Measurements from ENCODE around the gene CYP4Z1.
"Not testable (repeated sequence)": the region's sequence is repeated elsewhere in the genome, so short reads cannot be mapped to it uniquely, and the experiment has no call there.

The CYP4Z1 gene

DNA sequence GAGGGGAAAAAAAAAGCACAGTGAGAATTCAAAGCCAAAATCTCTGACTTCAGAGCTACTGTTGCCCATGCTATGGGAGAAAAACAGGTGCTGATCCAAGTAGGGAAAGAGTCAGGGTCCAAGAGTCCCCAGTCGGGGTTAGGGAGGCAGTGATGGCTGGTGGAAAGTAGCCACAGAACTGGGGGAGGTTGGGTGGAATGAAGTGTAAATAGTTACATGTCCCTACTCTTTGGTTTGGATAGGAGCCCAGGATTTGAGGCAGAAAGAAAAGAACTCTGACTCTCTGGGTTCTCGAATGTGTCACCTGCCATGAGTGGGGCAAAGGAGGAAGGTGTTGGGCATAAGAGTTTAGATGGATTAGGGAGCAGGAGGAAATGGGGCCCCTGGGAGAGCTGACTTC lies 61.8 kb downstream of the CYP4Z1 start:
- DNase-seq, result not testable (repeated sequence)

DNA sequence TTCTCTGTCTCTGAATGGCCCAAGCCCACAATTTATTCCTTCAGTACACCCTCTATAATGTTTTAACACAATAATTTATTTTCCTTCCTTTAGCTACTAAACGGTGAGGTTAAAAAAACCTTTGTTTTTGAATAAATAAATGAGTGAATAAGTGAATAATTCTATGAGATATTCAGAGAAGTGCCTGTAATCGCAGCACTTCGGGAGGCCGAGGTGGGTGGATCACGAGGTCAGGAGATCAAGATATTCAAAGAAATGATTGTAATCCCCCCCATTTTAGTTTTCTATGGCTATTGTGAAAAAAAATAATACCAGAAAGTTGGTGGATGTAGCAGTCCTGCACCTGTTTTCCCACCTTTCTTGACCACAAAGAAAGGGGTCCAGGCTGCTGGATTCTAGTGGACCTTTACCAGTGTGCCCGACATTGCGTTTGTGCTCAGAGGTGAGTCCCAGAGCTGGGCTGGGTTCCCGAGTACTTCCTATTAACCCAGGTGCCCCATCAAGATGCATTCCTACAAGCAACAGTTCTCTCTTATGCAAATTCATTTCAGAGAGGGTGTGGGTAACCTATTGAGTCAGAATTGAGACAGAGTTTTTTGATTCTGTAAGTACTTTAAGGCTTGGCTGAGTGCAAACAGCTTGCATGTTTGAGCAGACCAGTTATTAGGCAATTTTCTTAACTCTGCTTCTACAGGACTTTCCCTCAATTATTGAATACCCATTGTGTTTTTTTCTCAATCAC lies 62.6 kb downstream of the CYP4Z1 start:
- DNase-seq, result not testable (repeated sequence)

DNA sequence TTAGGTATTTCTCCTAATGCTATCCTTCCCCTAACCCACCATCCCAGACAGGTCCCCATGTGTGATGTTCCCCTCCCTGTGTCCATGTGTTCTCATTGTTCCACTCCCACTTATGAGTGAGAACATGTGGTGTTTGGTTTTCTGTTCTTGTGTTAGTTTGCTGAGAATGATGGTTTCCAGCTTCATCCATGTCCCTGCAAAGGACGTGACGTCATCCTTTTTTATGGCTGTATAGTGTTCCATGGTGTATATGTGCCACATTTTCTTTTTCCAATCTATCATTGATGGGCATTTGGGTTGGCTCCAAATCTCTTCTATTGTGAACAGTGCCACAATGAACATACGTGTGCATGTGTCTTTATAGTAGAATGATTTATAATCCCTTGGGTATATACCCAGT lies 65.6 kb downstream of the CYP4Z1 start:
- not testable (repeated sequence) for DNase-seq

DNA sequence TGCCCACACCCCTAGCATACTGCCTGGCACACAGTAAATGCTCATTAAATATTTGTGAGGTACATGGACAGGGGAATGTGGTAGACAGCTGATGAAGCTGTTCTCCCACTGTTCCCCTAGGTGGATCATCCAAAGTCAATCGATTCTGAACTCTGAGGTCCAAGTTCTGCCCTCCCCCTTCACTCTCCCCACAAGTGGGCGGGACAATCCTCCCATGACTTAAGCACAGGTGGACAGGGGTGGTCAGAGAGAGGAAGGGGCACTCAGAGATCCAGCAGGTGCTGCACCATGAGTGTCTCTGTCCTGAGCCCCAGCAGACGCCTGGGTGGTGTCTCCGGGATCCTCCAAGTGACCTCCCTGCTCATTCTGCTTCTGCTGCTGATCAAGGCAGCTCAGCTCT lies 70.2 kb downstream of the CYP4Z1 start, which contains the start of gene CYP4A22:
TSS of gene CYP4A22 (plus strand) at position 244 of the 400 bp plus-strand sequence. CDS start at position 289, 45 bp downstream.
- no peak for DNase-seq

DNA sequence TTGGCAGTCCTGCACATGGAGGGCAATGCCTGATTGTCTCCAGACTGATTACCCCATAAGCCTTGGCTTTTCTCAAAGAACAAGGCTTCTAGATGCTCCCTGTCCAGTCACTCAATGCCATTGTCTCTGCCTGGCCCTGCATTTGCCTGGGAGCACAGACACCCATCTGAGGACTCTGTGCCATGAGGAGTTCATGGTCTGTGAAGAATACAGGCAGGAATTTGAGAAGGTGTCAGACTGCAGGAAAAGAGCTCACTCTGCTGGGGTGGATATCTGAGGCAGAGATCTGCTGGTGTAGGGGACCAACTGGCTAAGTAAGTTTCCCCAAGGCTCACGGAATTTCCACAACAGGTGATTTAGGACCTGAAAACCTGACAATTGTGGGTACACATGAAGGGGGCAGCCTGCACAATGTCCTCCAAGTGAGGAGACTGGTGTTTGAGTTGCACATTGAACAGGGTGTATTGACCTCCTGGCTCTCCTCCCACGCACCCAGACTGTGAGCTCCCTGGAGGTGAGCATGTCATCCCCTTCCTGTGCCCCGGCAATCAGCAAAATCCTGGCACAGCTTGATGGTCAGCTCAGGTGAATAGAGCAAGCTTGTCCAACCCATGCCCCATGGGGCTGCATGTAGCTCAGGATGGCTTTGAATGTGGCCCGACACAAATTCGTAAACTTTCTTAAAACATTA lies 71.0 kb downstream of the CYP4Z1 start:
- DNase-seq, result no peak

DNA sequence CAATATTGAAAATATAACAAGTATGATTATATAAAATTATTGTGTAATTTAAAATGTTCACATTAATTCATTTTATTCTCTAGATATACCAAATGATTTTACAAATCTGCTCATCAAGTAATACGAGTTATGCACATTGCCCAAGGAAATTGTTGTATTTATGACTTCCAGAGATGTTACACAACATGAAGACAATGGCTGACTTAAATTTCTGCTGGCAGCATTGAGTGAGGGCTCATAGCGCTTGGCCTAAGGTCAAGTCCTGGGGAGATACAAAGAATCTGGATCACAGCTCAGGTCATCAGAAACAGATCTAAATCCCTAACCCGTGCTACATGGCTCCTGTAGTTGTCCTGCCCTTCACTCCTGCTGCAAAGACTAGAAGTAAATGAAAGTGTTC lies 73.3 kb downstream of the CYP4Z1 start:
- DNase-seq, result not testable (repeated sequence)

DNA sequence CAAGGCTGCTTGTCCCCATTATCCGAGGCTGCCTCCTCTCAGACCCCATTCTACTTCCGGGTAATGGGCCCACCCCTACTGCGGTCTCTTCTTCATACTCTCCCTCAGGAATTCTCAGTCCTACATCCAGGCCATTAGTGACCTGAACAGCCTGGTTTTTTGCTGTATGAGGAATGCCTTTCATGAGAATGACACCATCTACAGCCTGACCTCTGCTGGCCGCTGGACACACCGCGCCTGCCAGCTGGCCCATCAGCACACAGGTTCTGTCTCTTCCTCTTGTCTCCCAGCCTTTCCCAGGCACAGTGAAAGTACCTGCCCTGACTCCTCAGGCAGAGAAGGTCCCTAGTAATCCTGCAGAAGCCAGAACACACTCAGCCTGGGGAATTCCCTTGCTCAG lies 76.6 kb downstream of the CYP4Z1 start:
- DNase-seq, result not testable (repeated sequence)

DNA sequence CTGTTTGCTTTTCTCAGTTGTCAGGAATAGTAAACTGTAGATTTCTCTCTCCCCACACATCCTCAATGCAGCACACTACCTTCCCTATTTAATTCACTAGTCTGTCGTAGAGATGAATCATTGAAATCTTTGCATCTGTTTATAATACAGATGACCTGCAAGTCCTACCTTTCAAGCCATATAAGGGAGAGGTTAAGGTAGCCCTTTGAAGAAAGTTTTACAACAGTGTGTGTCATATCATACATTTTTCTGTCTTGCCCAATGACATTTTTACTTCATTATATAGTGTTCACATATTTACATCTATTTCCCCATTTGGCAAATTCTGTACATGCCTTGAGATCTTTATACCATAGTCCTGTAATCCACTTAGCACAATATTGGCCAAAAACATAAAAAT lies 79.5 kb downstream of the CYP4Z1 start:
- not testable (repeated sequence) for DNase-seq

DNA sequence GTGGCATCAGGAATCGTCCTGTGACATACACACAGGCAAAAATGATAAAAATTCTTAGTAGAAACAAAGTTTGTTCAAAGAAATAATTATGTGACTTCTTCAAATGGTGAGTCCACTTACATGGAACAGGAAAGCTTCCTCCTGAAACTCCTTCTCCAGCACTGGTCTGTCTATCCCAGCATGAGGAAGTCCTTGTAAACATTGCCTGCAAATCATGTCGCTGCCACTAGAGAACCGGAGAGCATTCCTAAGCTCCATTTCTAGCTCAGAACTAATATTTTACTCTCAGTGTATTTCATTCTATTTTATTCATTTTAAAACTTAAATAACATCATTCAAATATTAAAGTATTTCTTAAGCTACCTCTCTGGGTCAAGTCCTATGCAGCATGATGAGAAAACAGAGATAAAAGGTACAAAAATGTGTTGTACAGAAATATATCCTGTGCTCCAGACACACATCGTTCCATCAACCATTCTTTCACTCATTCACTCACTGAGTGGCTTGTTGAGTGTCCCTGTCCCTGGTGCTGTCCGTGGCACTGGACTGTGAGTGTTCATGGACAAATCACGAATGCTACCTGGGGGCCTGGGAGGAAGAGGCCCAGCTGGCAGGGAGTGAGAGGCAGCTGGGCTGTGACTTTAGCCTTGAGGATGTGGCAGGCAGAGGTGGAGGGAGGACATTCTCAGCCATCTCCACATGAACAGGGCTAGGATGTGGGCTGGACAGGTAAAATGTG lies 80.2 kb downstream of the CYP4Z1 start:
- no peak for DNase-seq

DNA sequence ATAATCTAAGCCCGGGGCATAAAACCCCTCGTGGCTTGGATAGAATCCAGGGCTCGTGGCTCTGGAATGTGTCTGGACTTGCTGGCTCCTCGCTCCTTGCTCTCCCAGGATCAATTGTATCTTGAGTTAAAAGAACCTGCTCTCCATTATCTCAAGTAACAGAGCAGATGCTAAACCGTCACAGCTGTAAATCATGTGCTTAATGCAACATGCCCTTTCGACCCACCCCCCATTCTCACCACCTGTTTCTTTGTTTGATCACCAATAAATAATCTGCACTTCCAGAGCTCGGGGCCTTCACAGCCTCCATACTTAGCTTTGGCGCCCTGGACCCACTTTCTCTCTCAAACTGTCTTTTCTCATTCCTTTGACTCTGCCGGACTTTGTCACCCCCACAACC lies 82.1 kb downstream of the CYP4Z1 start:
- DNase-seq, result not testable (repeated sequence)

DNA sequence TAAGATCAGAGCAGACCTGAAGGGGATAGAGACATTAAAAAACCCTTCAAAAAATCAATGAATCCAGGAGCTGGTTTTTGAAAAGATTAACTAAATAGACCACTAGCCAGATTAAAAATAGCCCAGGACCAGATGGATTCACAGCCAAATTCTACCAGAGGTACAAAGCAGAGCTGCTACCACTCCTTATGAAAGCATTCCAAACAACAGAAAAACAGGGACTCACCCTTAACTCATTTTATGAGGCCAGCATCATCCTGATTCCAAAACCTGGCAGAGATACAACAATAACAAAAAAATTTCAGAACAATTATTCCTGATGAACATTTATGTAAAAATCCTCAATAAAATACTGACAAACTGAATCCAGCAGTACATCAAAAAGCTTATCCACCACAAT lies 89.4 kb downstream of the CYP4Z1 start:
- DNase-seq, result not testable (repeated sequence)

DNA sequence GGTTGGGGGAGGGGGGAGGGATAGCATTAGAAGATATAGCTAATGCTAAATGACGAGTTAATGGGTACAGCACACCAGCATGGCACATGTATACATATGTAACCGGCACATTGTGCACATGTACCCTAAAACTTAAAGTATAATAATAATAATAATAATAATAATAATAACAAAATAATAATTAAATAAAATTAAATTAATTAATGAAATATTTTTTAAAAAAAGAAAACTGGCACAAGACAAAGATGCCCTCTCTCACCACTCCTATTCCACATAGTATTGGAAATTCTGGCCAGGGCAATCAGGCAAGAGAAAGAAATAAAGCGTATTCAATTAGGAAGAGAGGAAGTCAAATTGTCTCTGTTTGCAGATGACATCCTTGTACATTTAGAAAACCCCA lies 90.9 kb downstream of the CYP4Z1 start:
- DNase-seq, result not testable (repeated sequence)

DNA sequence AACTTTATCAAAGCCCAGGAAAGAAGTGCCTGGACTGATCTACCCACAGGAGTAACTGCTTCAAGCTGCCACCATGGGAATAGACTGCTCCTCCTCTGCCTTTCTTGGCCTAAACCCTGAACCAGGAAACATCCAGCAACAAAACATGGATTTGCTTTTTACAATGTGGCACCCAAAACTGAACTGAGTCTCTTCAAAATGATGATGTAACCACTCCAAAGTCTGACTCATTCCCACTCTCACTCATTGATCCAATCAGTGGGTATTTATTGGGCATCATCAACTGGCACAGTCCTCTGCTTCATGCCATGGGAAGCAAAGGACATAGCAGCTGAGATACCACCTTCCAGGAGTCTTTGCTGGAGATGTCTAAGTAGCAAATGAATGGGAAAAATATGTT lies 93.7 kb downstream of the CYP4Z1 start:
- DNase-seq, result no peak

DNA sequence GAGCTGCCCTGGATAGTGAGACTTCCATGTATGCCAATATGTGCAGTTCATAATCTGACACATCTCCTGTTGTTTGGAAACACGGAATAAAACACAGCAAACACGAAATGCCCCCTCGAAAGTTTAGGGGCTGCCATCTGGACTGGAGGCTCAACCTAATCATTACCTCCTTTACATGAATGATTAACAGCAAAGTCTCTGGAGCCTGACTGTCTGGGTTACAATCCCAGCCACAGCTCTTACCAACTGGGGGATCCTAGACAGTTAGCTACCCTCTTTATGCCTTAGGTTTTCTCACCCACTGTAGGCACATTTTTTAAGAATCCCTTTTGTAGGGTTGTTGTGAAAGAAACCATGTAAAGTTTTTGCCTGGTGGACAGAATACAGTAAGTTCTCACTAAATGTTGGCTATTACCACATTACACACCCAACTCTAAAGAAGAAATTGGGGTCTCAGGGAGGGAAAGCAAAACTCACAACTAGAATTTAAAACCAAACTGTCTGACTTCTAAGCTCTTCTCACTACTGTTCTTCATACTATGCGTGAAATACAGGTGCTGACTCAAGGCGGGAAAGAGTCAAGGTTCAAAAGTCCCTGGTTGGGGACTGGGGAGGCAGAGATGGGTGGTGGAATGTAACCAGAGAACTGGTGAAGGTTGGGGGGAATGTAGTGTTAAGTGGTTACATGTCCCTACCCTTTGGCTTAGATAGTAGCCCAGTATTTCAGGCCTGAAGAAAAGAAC lies 94.4 kb downstream of the CYP4Z1 start:
- DNase-seq, result no peak

DNA sequence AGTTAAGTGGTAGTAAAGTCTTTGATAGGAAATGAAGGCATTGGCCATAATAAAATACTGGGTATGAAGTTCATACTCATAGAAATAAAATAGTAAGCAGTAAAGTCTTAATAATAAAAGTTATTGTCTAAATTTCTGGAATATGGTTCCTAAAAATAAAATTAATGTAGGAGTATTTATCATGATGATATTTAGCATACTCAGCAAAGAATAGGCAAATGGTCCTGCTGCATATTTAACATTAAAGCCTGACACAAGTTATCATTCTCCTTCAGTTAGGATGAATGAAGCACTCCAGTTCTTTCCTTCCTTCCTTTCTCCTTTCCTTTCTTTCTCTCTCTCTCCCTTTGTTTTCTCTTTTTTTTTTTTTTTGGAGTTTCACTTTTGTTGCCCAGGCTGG lies 97.5 kb downstream of the CYP4Z1 start:
- DNase-seq, result no peak

Data from inflammatory macrophage treated with lipopolysaccharide for 1 hour (primary cell).